HAP-1 (cell line): ENCODE measurements around the gene IPO13.

Source experiments
- DNase-seq, 2 experiments: peaks; one replicate each; pipeline ENCODE4 v3.0.0-alpha.2; 2016 to 2020; ENCODE audit warnings: low spot score in 2 of 2
- H3K27me3 ChIP-seq: fragments of 250-450 bp; sonication (Bioruptor Pico); 2 replicates; pipeline ENCODE4 v1.5.1; 2020; ENCODE audit warnings: low read depth, mild to moderate bottlenecking, moderate library complexity
- H3K36me3 ChIP-seq: fragments of 250-450 bp; sonication (Bioruptor Pico); replicated peaks from 2 replicates; pipeline ENCODE4 v1.5.1; 2020; ENCODE audit warnings: mild to moderate bottlenecking
- H3K4me1 ChIP-seq: fragments of 250-450 bp; sonication (Bioruptor Pico); 2 replicates; pipeline ENCODE4 v1.5.1; 2020; ENCODE audit warnings: mild to moderate bottlenecking
- H3K4me3 ChIP-seq: fragments of 250-450 bp; sonication (Bioruptor Pico); 2 replicates; pipeline ENCODE4 v1.5.1; 2020; ENCODE audit warnings: mild to moderate bottlenecking, moderate library complexity
- H3K9me3 ChIP-seq: fragments of 250-450 bp; sonication (Bioruptor Pico); 2 replicates; pipeline ENCODE4 v1.5.1; 2020; ENCODE audit warnings: mild to moderate bottlenecking, moderate library complexity
- in situ Hi-C: fragments of 300-500 bp; cut with MboI; formaldehyde crosslinking; loops from 3 replicates; pipeline ENCODE4 v1.14.3; 2020; ENCODE audit warnings: low sequenced_read_pairs, inconsistent platforms, mixed read lengths

Gene IPO13

DNA sequence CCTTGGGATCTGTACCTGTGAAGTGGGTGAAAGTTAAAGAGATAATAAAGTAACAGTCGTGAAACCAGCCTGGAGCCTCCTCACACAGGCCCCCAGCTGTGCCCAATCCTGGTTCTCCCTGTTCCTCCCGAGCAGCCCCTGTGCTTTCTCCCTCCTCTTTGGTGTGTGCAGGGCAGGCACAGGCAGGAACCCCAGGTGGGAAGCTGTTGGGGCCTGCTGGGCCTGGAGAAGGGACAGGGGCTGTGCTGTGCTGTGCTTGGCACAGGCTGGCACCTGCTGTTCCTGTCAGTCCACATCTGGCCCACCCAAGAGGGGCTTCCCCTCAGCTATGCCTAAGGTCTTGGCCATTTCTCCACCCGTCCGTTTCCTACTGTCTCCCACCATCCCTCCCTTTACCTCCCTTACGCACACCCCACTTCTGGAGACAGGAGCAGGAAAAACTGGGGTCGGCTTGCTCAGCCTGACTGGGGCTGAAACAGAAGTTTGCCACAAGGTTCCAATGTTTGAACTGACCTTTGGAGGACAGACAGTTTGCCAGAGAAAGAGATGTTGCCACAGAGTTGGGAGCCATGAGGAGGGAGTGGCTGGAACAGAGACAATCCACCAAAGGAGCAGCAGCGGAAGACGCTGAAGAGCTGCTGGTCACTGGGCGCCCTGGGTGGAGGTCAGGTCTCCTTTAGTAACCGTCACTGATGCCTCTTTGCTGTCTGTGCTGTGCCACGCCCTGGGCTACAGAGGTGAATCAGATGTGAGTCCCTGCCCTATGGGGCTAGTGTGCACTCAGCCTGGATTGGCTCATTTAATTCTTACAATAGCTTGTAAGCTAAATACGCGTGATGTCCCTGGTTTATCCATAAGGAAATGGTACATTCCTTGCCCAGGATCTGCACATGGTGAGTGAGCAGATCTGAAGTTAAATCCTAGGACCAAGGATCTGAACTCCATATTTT is 31.9 kb upstream of the IPO13 start:
- DNase-seq: no peak
- Histone ChIP-seq H3K4me1 (peaks cover 6% of the 10 kb centered on the region), H3K9me3 (no peaks in the 10 kb centered on the region), H3K27me3 (no peaks in the 10 kb centered on the region), H3K4me3 (no peak overlapping the region), H3K36me3 (no peaks in the 10 kb centered on the region)
- in situ Hi-C loops: no loop called here

DNA sequence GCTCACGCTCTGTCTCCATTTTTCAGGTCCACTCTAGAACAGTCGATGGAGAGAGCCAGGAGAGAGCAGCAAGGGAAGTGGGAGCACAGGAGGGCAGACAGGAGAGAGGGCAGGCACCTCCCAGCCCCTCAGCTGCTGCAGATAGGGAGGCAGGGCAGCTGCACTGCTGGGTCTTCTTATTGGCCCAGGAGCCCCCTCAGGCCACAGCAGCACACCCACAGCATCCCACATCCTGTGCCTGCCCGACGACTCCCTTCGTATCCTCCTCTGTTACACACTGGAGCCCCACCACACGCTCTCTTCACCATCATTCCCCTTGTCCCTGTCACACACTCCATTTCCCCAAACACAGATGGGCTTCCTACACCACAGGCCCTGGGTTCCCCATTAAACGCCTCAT is 26.8 kb upstream of the IPO13 start:
- Histone ChIP-seq H3K27me3 (no peaks in the 10 kb centered on the region), H3K36me3 (no peaks in the 10 kb centered on the region), H3K4me3 (no peak overlapping the region), H3K4me1 (no peaks in the 10 kb centered on the region), H3K9me3 (no peaks in the 10 kb centered on the region)
- in situ Hi-C loops: no loop called here
- DNase-seq: no peak

DNA sequence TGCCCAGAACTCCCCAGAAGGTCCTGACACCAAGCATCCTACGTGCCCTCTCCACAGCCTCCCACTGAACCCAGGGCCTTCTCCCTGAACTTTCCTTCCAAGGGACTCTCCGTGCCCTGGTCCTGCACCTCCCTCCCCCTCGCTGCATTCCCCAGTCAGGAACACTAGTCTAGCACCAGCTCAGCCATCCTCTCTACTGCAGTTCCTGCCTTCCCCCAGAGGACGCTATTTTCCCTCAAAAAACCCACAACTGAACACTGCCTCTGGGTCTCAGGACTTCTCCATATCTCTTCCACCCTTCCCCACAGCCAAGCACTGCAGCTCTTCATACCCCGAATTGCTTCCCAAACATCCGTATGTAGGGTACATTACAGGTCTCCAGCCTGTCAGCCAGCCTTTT is 25.7 kb upstream of the IPO13 start:
- no peaks in the 10 kb centered on the region for H3K4me1 ChIP-seq
- no peaks in the 10 kb centered on the region for H3K27me3 ChIP-seq
- no peak for DNase-seq
- in situ Hi-C loops: no loop called here
- no peaks in the 10 kb centered on the region for H3K36me3 ChIP-seq
- H3K4me3 ChIP-seq: no peak overlapping the region
- no peaks in the 10 kb centered on the region for H3K9me3 ChIP-seq

DNA sequence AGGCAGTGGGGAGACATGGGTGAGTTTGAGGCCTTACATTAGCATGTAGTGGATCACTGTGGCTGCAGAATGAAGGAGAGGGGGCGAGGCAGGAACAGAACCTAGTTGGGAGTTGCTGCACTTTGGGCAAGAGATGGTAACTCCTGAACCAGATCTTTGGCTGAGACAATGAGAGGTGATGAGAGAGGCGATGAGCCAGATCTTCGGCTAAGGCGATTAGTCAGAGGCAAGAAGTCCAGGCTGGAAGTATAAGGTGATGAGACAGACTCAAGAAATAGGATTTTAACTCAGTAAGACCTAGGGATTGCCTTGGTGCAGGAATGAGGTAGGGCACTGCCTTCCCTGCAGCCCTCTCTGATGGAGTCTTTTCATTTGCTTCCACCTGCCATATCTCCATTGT is 22.2 kb upstream of the IPO13 start:
- Histone ChIP-seq H3K27me3 (no peaks in the 10 kb centered on the region), H3K4me3 (no peak overlapping the region), H3K4me1 (no peaks in the 10 kb centered on the region), H3K9me3 (no peaks in the 10 kb centered on the region), H3K36me3 (no peaks in the 10 kb centered on the region)
- in situ Hi-C loops: no loop called here
- no peak for DNase-seq

DNA sequence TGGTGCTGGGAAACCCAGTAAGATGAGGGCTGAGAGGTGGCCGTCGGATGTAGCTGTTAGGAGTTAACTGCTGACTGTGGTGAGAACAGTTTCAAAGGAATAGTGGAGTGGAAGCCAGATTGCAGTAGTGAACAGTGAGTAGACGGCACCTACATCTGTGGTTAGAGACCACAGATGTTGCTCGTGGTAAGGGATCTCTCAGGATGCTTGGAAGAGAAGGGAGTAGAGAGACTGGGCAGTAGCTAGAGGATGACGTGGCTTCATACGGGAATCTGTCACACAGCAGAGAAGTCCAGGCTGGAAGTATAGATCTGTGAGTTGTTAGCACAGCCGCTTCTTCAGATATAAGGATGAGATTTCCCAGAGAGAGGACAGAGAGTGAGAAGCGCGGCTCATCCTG is 20.9 kb upstream of the IPO13 start:
- no peak for DNase-seq
- Histone ChIP-seq H3K36me3 (no peaks in the 10 kb centered on the region), H3K9me3 (no peaks in the 10 kb centered on the region), H3K27me3 (no peaks in the 10 kb centered on the region), H3K4me3 (no peak overlapping the region), H3K4me1 (no peaks in the 10 kb centered on the region)
- in situ Hi-C loops: loop anchor here (25.0 kb wide), 1 partner anchor 389 kb away; the partner anchor contains the start of gene PTPRF

DNA sequence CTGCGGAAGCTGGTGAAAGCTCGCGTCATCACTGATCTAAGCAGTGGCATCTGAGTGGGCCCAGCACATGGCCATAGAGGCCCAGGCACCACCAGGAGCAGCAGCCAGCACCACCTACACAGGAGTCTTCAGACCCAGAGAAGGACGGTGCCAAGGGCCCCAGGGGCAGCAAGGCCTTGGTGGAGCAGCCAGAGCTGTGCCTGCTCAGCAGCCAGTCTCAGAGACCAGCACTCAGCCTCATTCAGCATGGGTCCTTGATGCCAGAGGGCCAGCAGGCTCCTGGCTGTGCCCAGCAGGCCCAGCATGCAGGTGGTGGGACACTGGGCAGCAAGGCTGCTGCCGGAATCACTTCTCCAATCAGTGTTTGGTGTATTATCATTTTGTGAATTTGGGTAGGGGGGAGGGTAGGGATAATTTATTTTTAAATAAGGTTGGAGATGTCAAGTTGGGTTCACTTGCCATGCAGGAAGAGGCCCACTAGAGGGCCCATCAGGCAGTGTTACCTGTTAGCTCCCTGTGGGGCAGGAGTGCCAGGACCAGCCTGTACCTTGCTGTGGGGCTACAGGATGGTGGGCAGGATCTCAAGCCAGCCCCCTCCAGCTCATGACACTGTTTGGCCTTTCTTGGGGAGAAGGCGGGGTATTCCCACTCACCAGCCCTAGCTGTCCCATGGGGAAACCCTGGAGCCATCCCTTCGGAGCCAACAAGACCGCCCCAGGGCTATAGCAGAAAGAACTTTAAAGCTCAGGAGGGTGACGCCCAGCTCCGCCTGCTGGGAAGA is 16.4 kb upstream of the IPO13 start:
- peak in 1 of 2 experiments; percentile 41 for DNase-seq
- in situ Hi-C loops: loop anchor here (5.0 to 25.0 kb wide), 2 partner anchors 158 to 393 kb away; partner anchors contain the start of gene PTPRF
- H3K27me3 ChIP-seq: no peaks in the 10 kb centered on the region
- no peaks in the 10 kb centered on the region for H3K9me3 ChIP-seq
- H3K4me1 ChIP-seq: peaks cover 3% of the 10 kb centered on the region; the same call in 1 of the 2 replicates
- no peaks in the 10 kb centered on the region for H3K36me3 ChIP-seq
- H3K4me3 ChIP-seq: no peak overlapping the region

DNA sequence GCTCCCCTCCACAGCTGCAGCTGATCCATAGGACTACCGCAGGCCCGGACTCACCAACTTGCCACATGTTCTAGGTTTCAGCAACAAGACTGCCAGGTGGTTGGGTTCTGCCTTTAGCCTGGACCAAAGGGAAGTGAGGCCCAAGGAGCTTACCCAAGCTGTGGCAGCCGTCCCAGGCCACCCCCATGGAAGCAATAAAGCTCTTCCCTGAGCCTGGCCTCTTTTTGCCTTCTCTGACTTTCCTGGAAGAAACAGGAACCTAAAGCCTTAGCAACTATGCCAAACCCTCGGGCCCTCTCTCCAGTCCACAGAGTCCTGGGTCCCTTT is 15.8 kb upstream of the IPO13 start:
- Histone ChIP-seq H3K9me3 (no peaks in the 10 kb centered on the region), H3K36me3 (no peaks in the 10 kb centered on the region), H3K4me1 (peaks cover 3% of the 10 kb centered on the region; the same call in 1 of the 2 replicates), H3K4me3 (no peak overlapping the region), H3K27me3 (no peaks in the 10 kb centered on the region)
- no peak for DNase-seq
- in situ Hi-C loops: loop anchor here (5.0 to 25.0 kb wide), 2 partner anchors 159 to 394 kb away; partner anchors contain the start of gene PTPRF

DNA sequence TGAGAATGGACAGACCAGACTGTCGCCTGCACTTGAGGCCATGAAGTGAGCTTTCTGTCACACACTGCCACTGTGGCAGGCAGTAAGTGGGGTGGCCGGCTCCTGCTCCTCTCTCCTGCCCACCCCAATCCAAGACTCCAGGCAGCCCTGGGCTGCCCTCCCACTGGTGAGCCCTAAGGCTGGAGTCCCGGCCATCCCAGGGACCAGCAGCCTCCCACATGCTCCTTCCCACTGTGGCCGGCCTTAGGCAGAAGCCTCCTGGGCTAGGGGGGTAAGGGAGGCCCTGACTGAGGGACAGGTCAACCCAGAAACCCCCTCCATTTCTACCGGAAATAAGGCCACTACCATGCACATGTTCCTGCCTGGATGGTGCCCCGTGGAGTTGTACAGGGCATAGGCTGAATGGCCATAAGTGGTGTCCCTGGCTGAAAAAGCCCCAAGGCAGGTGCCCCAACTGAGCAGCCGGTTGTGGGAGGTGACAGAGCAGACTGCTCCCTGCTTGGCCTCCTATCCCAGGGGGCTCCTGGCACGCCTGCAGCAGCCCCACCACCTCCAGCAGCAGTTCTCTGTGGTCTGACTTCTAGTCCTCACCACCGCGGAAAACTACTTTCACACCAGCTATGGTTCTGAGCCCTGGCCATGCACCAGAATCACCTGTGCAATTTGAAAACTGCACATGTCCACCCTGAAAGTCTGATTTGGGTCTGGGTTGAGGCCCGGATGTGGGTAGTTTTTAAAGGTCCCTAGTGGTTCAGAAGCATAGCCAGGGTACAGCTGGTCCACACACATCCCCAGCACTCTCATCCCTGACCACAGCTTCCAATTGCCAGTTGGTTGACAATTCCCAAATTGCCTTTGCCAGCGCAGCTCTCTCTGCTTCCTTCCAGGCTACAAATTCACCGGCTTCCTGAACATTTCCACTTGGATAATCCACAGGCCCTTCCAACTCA is 14.8 kb upstream of the IPO13 start:
- peaks cover 3% of the 10 kb centered on the region; the same call in 1 of the 2 replicates for H3K4me1 ChIP-seq
- H3K4me3 ChIP-seq: no peak overlapping the region
- H3K27me3 ChIP-seq: no peaks in the 10 kb centered on the region
- H3K36me3 ChIP-seq: no peaks in the 10 kb centered on the region
- in situ Hi-C loops: loop anchor here (5.0 to 25.0 kb wide), 2 partner anchors 160 to 395 kb away; partner anchors contain the start of gene PTPRF
- H3K9me3 ChIP-seq: no peaks in the 10 kb centered on the region
- DNase-seq: no peak

DNA sequence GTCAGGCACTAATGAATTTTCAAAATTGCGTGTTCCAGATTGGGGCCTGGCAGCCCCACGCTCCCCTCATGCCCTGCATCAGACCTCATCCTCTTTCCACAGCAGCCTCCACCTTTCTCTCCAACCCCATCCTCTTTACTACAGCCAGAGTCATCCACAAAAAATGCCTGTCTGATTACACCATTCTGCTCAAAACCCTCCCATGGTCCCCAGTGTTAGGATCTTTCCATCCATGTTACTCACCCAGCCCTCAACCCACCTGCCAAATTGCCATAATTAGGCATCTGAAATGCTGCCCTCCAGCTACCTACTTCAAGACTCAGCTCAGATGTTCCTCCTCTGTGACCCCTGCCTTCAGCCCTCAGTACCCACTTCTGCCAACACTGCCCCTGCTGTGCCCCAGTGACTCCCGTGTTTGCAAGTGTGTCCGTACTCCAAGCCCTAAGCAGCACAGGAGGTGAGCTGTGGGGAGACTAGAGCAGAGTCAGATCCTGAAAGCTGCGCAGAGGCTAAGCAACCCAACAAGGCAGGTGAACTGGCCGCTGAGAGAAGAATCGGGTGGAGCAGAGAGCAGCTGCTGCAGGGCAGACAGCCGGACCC is 13.9 kb upstream of the IPO13 start:
- H3K4me1 ChIP-seq: peaks cover 3% of the 10 kb centered on the region; the same call in 1 of the 2 replicates
- H3K9me3 ChIP-seq: no peaks in the 10 kb centered on the region
- in situ Hi-C loops: loop anchor here (5.0 to 25.0 kb wide), 2 partner anchors 161 to 396 kb away; partner anchors contain the start of gene PTPRF
- H3K4me3 ChIP-seq: no peak overlapping the region
- no peaks in the 10 kb centered on the region for H3K36me3 ChIP-seq
- H3K27me3 ChIP-seq: no peaks in the 10 kb centered on the region
- DNase-seq: no peak

DNA sequence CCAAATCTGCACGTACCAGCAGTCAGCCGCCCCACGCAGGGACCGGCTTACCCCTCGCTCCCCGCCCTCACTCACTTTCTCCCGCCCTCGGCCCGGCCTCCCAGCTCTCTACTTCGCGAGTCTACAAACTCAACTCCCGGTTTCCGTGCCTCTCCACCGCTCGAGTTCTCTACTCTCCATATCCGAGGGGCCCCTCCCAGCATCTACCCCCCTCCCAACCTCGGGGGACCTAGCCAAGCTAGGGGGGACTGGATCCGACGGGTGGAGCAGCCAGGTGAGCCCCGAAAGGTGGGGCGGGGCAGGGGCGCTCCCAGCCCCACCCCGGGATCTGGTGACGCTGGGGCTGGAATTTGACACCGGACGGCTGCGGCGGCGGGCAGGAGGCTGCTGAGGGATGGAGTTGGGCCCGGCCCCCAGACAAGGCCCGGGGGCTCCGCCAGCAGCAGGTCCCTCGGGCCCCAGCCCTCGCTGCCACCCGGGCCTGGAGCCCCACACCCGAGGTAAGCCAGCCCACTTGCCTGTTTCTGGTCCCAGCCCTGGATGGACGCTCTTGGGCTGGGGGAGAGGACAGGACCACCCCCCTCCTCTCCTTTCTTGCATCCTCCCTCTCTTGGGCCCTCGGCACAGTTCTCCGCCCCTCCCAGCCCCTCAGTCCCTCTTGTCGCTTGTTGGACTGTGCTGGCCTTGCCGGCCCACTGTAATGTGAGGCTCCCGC is 13.2 kb upstream of the IPO13 start, which contains the start of gene ARTN:
TSS of gene ARTN (plus strand) at position 416 of the 715 bp plus-strand sequence. CDS start 1,856 bp downstream, outside the sequence.
- peaks cover 3% of the 10 kb centered on the region; the same call in 1 of the 2 replicates for H3K4me1 ChIP-seq
- in situ Hi-C loops: loop anchor here (5.0 to 25.0 kb wide), 2 partner anchors 161 to 396 kb away; partner anchors contain the start of gene PTPRF
- no peaks in the 10 kb centered on the region for H3K36me3 ChIP-seq
- H3K9me3 ChIP-seq: no peaks in the 10 kb centered on the region
- H3K4me3 ChIP-seq: no peak within 1 kb of the TSS
- DNase-seq: no peak
- no peaks in the 10 kb centered on the region for H3K27me3 ChIP-seq

DNA sequence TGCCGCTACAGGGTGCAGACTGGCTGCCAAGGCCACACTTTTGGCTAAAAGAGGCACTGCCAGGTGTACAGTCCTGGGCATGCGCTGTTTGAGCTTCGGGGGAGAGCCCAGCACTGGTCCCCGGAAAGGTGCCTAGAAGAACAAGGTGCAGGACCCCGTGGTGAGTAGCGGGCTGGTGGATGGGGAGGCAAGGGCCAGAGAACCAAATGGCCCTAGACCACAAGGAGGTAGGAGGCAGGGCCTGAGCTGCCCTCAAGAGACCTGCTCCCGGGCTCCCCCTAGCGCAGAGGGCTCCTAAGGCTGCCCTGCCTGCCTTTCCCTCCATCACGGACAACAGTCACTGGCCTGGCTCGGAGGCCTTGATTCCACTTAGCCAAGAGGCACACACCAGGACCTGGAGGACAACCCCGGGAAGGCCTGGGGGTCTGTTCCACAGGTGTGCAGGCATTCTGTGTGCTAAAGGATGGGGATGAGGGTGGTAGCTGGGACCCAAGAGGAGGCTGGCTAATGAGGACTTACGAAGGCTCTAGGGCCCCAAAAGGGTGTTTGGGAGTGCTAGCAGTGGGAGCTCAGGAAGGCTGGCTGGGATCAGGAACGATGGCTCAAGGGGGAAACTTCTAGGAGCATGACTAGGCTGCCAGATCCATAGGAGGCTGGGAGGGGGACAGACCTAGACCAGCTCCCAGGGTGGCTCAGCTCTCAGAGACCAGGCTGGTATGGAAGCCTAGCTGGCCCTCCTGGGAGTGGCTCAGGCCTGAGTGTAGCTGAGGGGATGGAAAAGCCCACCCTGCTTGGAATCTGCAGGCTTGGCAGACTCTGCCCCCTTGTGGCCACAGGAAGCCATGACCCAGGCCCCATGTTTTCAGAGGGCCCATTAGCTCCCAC is 12.4 kb upstream of the IPO13 start:
- H3K4me3 ChIP-seq: no peak overlapping the region
- DNase-seq: peak; percentile 63 to 87
- in situ Hi-C loops: loop anchor here (5.0 to 25.0 kb wide), 2 partner anchors 162 to 397 kb away; partner anchors contain the start of gene PTPRF
- peaks cover 3% of the 10 kb centered on the region; the same call in 1 of the 2 replicates for H3K4me1 ChIP-seq
- no peaks in the 10 kb centered on the region for H3K36me3 ChIP-seq
- no peaks in the 10 kb centered on the region for H3K9me3 ChIP-seq
- no peaks in the 10 kb centered on the region for H3K27me3 ChIP-seq
